Gastrocnemius medialis (tissue), 4 donors: ENCODE results near the gene ESRRG. TPM values are rescaled to one million over a fixed set of nuclear protein-coding genes. Genes with fewer than 3 reads are reported as not detected.

Experiments used
- ATAC-seq, 2 donors: fragments of 150-250 bp; one replicate each; pipeline ENCODE4 v1.9.1; 2016
- DNase-seq, 2 donors: peaks; one replicate each; pipeline ENCODE4 v3.0.0-alpha.2; 2019
- H3K27ac ChIP-seq, 4 donors: fragments of 200-600 bp; sonication (generic); 1 replicate in 1 of 4; 2 replicates in 3 of 4; pipeline ENCODE4 v1.5.1; 2016 to 2018; ENCODE audit warnings: mild to moderate bottlenecking in 2 of 4, moderate library complexity in 1 of 4
- H3K27me3 ChIP-seq, 3 donors: fragments of 200-600 bp; sonication (generic) in 2 of 3; 1 replicate in 1 of 3; 2 replicates in 2 of 3; pipeline versions ENCODE4 v1.5.1 to v1.6.0; 2016 to 2019; ENCODE audit warnings: mild to moderate bottlenecking in 1 of 3, moderate library complexity in 1 of 3
- H3K36me3 ChIP-seq, 2 donors: fragments of 200-600 bp; sonication (generic) in 1 of 2; one replicate each; pipeline ENCODE4 v1.5.1; 2017 to 2018
- H3K4me1 ChIP-seq, 2 donors: fragments of 200-600 bp; sonication (generic) in 1 of 2; one replicate each; pipeline ENCODE4 v1.5.1; 2016 to 2017; ENCODE audit warnings: mild to moderate bottlenecking in 2 of 2
- H3K4me3 ChIP-seq, 4 donors: fragments of 200-600 bp; sonication (generic) in 3 of 4; 1 replicate in 1 of 4; 2 replicates in 3 of 4; pipeline ENCODE4 v1.5.1; 2016 to 2019; ENCODE audit warnings: mild to moderate bottlenecking in 2 of 4
- H3K9me3 ChIP-seq, 3 donors: fragments of 200-600 bp; sonication (generic) in 2 of 3; 1 replicate in 1 of 3; 2 replicates in 2 of 3; pipeline ENCODE4 v1.5.1; 2016 to 2019
- POLR2A ChIP-seq, 2 donors: fragments of 450-650 bp; IDR thresholded peaks; one replicate each; pipeline ENCODE4 v1.6.1; 2017; ENCODE audit warnings: antibody characterized with exemption in 2 of 2, mild to moderate bottlenecking in 2 of 2, moderate library complexity in 2 of 2
- in situ Hi-C, 4 donors: fragments of 200-750 bp; cut with MboI; loops; one replicate each; pipeline versions ENCODE4 v1.15.0 to v1.8.0; 2017; ENCODE audit warnings: low sequenced_read_pairs in 4 of 4
- intact Hi-C: fragments of 100-400 bp; cut with DNase I; formaldehyde crosslinking; loops from one replicate; pipeline ENCODE4 v1.15.1; 2023; ENCODE audit warnings: low total_unique reads
- total RNA-seq, 4 donors: library from RNA; depleted of rRNA; stranded (reverse); fragments of >200 nt; gene quantifications; one replicate each; pipeline versions ENCODE4 v1.1.0 to v1.2.3, GENCODE V29; 2016
- TF ChIP-seq, protein P1 (sequence below), 5 experiments: fragments of 450-650 bp in 3 of 5; fragments of 200-600 bp in 2 of 5; sonication (generic) in 2 of 5; IDR thresholded peaks in 4 of 5; conservative IDR thresholded peaks in 1 of 5; 1 replicate in 4 of 5; 2 replicates in 1 of 5; pipeline ENCODE4 v1.5.1; 2016 to 2019; ENCODE audit warnings: antibody characterized with exemption in 5 of 5, mild to moderate bottlenecking in 3 of 5, moderate library complexity in 3 of 5

Gene ESRRG
- total RNA-seq, 4 donors from 2014 or later: 1.8 to 18.7 (median 2.4) TPM

DNA sequence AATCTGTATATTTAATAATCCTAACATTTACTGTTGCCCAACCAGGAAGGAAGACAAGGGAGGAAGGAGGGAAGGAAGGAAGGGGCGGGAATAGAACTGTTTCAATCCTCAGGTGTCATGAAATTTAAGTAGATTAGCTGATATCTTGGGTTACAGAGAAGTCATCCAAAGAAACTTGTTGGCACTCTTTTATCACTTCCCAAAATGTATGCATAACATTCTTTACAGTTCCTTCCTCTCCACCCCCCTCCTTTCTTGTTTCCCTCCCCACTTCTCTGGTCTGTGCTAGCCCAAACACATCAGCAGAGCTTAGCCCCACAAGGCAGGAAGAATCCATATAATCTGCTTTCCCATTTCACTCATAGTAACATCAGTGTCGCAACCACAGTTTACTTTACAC is 110.9 kb downstream of the ESRRG start:
- Histone ChIP-seq H3K9me3 (no peaks in the 10 kb centered on the region), H3K27me3 (no peaks in the 10 kb centered on the region), H3K27ac (no peak overlapping the region), H3K36me3 (no peaks in the 10 kb centered on the region), H3K4me3 (no peak overlapping the region), H3K4me1 (peaks cover 19 to 22% of the 10 kb centered on the region in 2 donors)
- no peak for DNase-seq
- intact Hi-C loops (loop anchor here (10.0 kb wide), 1 partner anchor 53 kb away; no protein-coding TSS in a partner anchor), in situ Hi-C loops (no loop called here)
- TF ChIP-seq POLR2A (IDR thresholded peaks at IDR 0.05): no peak
- TF ChIP-seq, protein P1, sequence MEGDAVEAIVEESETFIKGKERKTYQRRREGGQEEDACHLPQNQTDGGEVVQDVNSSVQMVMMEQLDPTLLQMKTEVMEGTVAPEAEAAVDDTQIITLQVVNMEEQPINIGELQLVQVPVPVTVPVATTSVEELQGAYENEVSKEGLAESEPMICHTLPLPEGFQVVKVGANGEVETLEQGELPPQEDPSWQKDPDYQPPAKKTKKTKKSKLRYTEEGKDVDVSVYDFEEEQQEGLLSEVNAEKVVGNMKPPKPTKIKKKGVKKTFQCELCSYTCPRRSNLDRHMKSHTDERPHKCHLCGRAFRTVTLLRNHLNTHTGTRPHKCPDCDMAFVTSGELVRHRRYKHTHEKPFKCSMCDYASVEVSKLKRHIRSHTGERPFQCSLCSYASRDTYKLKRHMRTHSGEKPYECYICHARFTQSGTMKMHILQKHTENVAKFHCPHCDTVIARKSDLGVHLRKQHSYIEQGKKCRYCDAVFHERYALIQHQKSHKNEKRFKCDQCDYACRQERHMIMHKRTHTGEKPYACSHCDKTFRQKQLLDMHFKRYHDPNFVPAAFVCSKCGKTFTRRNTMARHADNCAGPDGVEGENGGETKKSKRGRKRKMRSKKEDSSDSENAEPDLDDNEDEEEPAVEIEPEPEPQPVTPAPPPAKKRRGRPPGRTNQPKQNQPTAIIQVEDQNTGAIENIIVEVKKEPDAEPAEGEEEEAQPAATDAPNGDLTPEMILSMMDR (IDR thresholded peaks at IDR 0.05 in 4 of 5, conservative IDR thresholded peaks at IDR 0.05 in 1 of 5): no peak
- no peak for ATAC-seq

DNA sequence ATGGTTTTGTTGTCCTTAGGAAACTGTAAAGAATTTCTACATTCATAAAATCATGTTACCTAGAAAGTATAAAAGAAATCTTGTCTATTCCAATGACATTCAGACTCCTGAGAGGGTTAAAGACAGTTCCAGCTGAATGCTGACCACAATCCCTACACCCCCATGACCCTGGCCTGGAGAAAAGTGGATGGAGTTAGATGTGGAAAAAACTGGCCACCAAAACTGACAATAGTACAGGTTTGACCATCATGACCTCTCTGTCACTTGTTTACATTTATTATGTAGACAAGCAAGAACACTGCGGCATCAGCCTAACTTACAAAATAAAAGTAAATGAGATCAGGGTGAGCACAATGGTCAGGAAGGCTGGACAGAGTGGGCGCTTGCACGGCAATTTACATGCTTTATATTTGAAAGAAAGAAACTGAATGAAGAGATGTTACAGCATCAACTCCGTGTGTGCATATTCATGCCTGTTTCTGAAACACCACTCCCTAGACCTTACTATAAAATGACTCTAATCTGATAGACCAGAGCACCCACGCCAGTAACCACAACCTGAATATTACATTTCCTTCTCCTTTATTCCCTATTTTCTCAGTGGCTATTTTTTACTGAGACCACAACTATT is 116.0 kb downstream of the ESRRG start:
- ATAC-seq (no peak), DNase-seq (no peak)
- H3K4me3 ChIP-seq: no peak overlapping the region
- intact Hi-C loops: no loop called here
- peaks cover 5 to 9% of the 10 kb centered on the region in 2 donors for H3K4me1 ChIP-seq
- H3K36me3 ChIP-seq: no peaks in the 10 kb centered on the region
- H3K9me3 ChIP-seq: no peaks in the 10 kb centered on the region
- no peak for TF ChIP-seq POLR2A (IDR thresholded peaks at IDR 0.05)
- TF ChIP-seq, protein P1 (IDR thresholded peaks at IDR 0.05 in 4 of 5, conservative IDR thresholded peaks at IDR 0.05 in 1 of 5): no peak
- H3K27ac ChIP-seq: no peak overlapping the region
- H3K27me3 ChIP-seq: no peaks in the 10 kb centered on the region
- in situ Hi-C loops: no loop called here

DNA sequence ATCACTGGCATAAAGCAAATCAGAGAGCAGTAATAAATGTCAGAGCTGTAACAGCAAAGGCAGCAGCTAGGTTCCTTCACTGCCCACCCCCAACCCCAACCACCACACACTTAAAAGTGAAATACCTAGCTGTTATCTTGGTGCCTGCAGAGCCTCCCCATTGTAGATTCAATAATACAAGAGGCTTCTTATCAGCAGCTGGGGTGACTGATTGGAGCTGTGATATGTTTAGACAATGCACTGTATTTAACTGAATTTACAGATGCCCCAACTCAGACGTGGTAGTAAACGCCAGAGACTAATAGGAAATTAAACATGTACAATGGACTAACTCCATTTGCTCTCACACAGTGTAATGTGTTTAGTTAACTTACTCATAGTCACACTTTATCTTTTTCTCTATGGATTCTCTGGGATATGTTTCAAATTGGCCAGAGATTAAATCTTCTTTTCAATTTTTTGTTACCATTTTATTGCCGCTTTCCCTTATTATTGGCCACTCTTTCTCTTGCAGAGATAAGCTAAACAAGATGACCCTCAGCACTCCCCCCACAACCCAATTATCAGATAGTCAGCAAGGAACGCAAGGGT is 117.1 kb downstream of the ESRRG start:
- in situ Hi-C loops: no loop called here
- Histone ChIP-seq H3K36me3 (no peaks in the 10 kb centered on the region), H3K4me1 (peaks cover 5 to 9% of the 10 kb centered on the region in 2 donors), H3K9me3 (no peaks in the 10 kb centered on the region), H3K27me3 (no peaks in the 10 kb centered on the region), H3K4me3 (no peak overlapping the region), H3K27ac (no peak overlapping the region)
- ATAC-seq (no peak), DNase-seq (no peak)
- TF ChIP-seq POLR2A (IDR thresholded peaks at IDR 0.05): no peak
- TF ChIP-seq, protein P1 (IDR thresholded peaks at IDR 0.05 in 4 of 5, conservative IDR thresholded peaks at IDR 0.05 in 1 of 5): no peak
- intact Hi-C loops: no loop called here

DNA sequence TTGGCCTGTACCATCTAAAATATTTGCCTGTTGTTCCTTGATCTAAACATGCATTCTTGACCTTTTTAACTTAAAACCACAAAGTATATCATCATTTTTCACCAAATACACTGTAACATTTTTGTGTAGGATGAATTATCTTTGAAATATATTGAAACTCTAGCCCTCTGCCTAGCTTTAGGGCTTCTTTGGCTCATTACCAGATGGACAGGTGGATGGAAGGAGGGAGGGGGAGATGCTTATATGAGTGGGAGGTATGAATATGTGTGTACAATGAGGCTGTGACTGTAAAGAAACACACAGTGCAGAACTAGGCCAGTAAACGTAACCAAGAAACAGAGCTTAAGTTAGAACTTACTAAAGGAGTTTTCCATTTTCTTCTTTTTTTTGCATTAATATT is 118.5 kb downstream of the ESRRG start:
- TF ChIP-seq, protein P1 (IDR thresholded peaks at IDR 0.05 in 4 of 5, conservative IDR thresholded peaks at IDR 0.05 in 1 of 5): no peak
- TF ChIP-seq POLR2A (IDR thresholded peaks at IDR 0.05): no peak

More for the DNA sequence above, 118.5 kb downstream of the ESRRG start:
- Histone ChIP-seq H3K36me3 (no peaks in the 10 kb centered on the region), H3K4me1 (peaks cover 9 to 13% of the 10 kb centered on the region in 2 donors), H3K4me3 (no peak overlapping the region), H3K27me3 (no peaks in the 10 kb centered on the region), H3K9me3 (no peaks in the 10 kb centered on the region), H3K27ac (no peak overlapping the region)
- in situ Hi-C loops: no loop called here
- intact Hi-C loops: no loop called here
- DNase-seq: no peak
- ATAC-seq: no peak
